GM18519 (cell line): ENCODE results near the gene ZFY.
A peak's percentile ranks its signal among the peaks of the same experiment; 100 is the strongest.

ENCODE experiments used
- ATAC-seq: cut with Tn5 transposase; IDR thresholded peaks from one replicate; pipeline ENCODE4 v1.9.1; 2021; ENCODE audit warnings: mild to moderate bottlenecking, moderate library complexity; ENCODE audit not compliant: unreplicated experiment, low FRiP score

Gene ZFY

GRCh38 chrY:2934861-2935715 lies at the start of gene ZFY:
Gene ZFY, plus strand, starts transcription at chrY:2935381. Its CDS starts 18,556 bp downstream, at chrY:2953937.
- ATAC-seq = peak; percentile 16

GRCh38 chrY:2885880-2886279 lies 49.3 kb upstream of the ZFY start:
- ATAC-seq = no peak

- ATAC-seq = no peak
Observed at GRCh38 chrY:2887386-2887785, 47.8 kb upstream of the ZFY start.

- ATAC-seq = peak; percentile 94
Observed at GRCh38 chrY:2887955-2888354, 47.2 kb upstream of the ZFY start.

- no peak for ATAC-seq
Observed at GRCh38 chrY:2893471-2893870, 41.7 kb upstream of the ZFY start.

- ATAC-seq = no peak
Observed at GRCh38 chrY:2896050-2896449, 39.1 kb upstream of the ZFY start.

- no peak for ATAC-seq
Observed at GRCh38 chrY:2907356-2907755, 27.8 kb upstream of the ZFY start.

GRCh38 chrY:2913066-2913815 lies 21.9 kb upstream of the ZFY start:
- peak; percentile 68 for ATAC-seq

- no peak for ATAC-seq
Observed at GRCh38 chrY:2934078-2934477, 1.1 kb upstream of the ZFY start.

GRCh38 chrY:2935716-2936435 lies 695 bp downstream of the ZFY start:
- peak; percentile 54 for ATAC-seq

GRCh38 chrY:2936436-2936750 lies 1.2 kb downstream of the ZFY start:
- no peak for ATAC-seq

- ATAC-seq = no peak
Observed at GRCh38 chrY:2937149-2937548, 2.0 kb downstream of the ZFY start.

GRCh38 chrY:2949590-2950252 lies 14.5 kb downstream of the ZFY start:
- ATAC-seq = peak; percentile 63

- ATAC-seq = peak; percentile 42
Observed at GRCh38 chrY:2950655-2951054, 15.5 kb downstream of the ZFY start.

- no peak for ATAC-seq
Observed at GRCh38 chrY:2952912-2953311, 17.7 kb downstream of the ZFY start.

- ATAC-seq = no peak
Observed at GRCh38 chrY:2954735-2955134, 19.6 kb downstream of the ZFY start.

GRCh38 chrY:2955561-2955960 lies 20.4 kb downstream of the ZFY start:
- no peak for ATAC-seq

- no peak for ATAC-seq
Observed at GRCh38 chrY:2962061-2962460, 26.9 kb downstream of the ZFY start.

GRCh38 chrY:2964814-2965213 lies 29.6 kb downstream of the ZFY start:
- ATAC-seq = no peak

GRCh38 chrY:2965629-2966028 lies 30.4 kb downstream of the ZFY start:
- no peak for ATAC-seq

- ATAC-seq = no peak
Observed at GRCh38 chrY:2969561-2969960, 34.4 kb downstream of the ZFY start.
